ENCODE results near the gene HDAC9.

The HDAC9 gene

GRCh38 chr7:18491871-18492270, 3.7 kb upstream of the HDAC9 start:
- TF ChIP-seq OSR1 (CRISPR knock-in tag; IDR thresholded peaks at IDR 0.05) (no peak), CSDC2 (CRISPR knock-in tag; IDR thresholded peaks at IDR 0.05) (no peak), POU6F1 (CRISPR knock-in tag; IDR thresholded peaks at IDR 0.05; ENCODE audit: borderline replicate concordance, low read depth) (no peak), TSHZ2 (CRISPR knock-in tag; IDR thresholded peaks at IDR 0.05) (no peak), ZFP3 (CRISPR knock-in tag; IDR thresholded peaks at IDR 0.05) (no peak), ESRRG (CRISPR knock-in tag; IDR thresholded peaks at IDR 0.05) (no peak), TCF4 (CRISPR knock-in tag; IDR thresholded peaks at IDR 0.05; ENCODE audit: borderline replicate concordance) (no peak), ARNTL (CRISPR knock-in tag; IDR thresholded peaks at IDR 0.05; ENCODE audit: borderline replicate concordance, low read depth) (no peak), ZNF8 (CRISPR knock-in tag; IDR thresholded peaks at IDR 0.05) (no peak), TOX (CRISPR knock-in tag; IDR thresholded peaks at IDR 0.05; ENCODE audit: borderline replicate concordance) (no peak), SNAI2 (CRISPR knock-in tag; IDR thresholded peaks at IDR 0.05) (no peak)
- ATAC-seq, result no peak

GRCh38 chr7:18494406-18494805, 1.1 kb upstream of the HDAC9 start:
- ATAC-seq, result no peak
- TF ChIP-seq TCF4 (CRISPR knock-in tag; IDR thresholded peaks at IDR 0.05; ENCODE audit: borderline replicate concordance) (no peak), PPARA (CRISPR knock-in tag; IDR thresholded peaks at IDR 0.05; ENCODE audit: borderline replicate concordance) (no peak), ISL1 (CRISPR knock-in tag; IDR thresholded peaks at IDR 0.05) (no peak), ZFP30 (CRISPR knock-in tag; IDR thresholded peaks at IDR 0.05) (no peak), PATZ1 (CRISPR knock-in tag; IDR thresholded peaks at IDR 0.05; ENCODE audit: borderline replicate concordance) (no peak), SNAI2 (CRISPR knock-in tag; IDR thresholded peaks at IDR 0.05) (no peak), ZC3H10 (CRISPR knock-in tag; IDR thresholded peaks at IDR 0.05) (no peak), ZNF70 (CRISPR knock-in tag; IDR thresholded peaks at IDR 0.05) (no peak), TSHZ2 (CRISPR knock-in tag; IDR thresholded peaks at IDR 0.05) (no peak), POU6F1 (CRISPR knock-in tag; IDR thresholded peaks at IDR 0.05; ENCODE audit: borderline replicate concordance, low read depth) (no peak), ESRRG (CRISPR knock-in tag; IDR thresholded peaks at IDR 0.05) (no peak), ZNF565 (CRISPR knock-in tag; conservative IDR thresholded peaks at IDR 0.05; ENCODE audit: low read depth) (no peak)

- ATAC-seq, result peak; percentile 59
- TF ChIP-seq ZNF70 (CRISPR knock-in tag; IDR thresholded peaks at IDR 0.05) (no peak), ZFP30 (CRISPR knock-in tag; IDR thresholded peaks at IDR 0.05) (no peak), PPARA (CRISPR knock-in tag; IDR thresholded peaks at IDR 0.05; ENCODE audit: borderline replicate concordance) (no peak), ZNF565 (CRISPR knock-in tag; conservative IDR thresholded peaks at IDR 0.05; ENCODE audit: low read depth) (no peak), GLIS3 (CRISPR knock-in tag; IDR thresholded peaks at IDR 0.05) (no peak), CSRNP3 (CRISPR knock-in tag; IDR thresholded peaks at IDR 0.05) (no peak), ARNTL (CRISPR knock-in tag; IDR thresholded peaks at IDR 0.05; ENCODE audit: borderline replicate concordance, low read depth) (no peak), ZNF8 (CRISPR knock-in tag; IDR thresholded peaks at IDR 0.05) (no peak), OSR1 (CRISPR knock-in tag; IDR thresholded peaks at IDR 0.05) (no peak), CSDC2 (CRISPR knock-in tag; IDR thresholded peaks at IDR 0.05) (no peak), BACH2 (CRISPR knock-in tag; IDR thresholded peaks at IDR 0.05; ENCODE audit: borderline replicate concordance) (no peak), ESRRG (CRISPR knock-in tag; IDR thresholded peaks at IDR 0.05) (no peak), PATZ1 (CRISPR knock-in tag; IDR thresholded peaks at IDR 0.05; ENCODE audit: borderline replicate concordance) (no peak), ZFP3 (CRISPR knock-in tag; IDR thresholded peaks at IDR 0.05) (no peak)
These were observed 634 bp upstream of the HDAC9 start for GRCh38 chr7:18494821-18495408.

Measured in SK-N-SH treated with all-trans-retinoic acid at 6 μM for 48 hours (cell line).